Measurements from ENCODE around the gene SKA2. TPM values are rescaled to one million over a fixed set of nuclear protein-coding genes. Genes with fewer than 3 reads are reported as not detected.

SKA2 gene
- total and polyA plus RNA-seq, 4 donors, result 10.5 to 29.6 (median 11.7) TPM

DNA sequence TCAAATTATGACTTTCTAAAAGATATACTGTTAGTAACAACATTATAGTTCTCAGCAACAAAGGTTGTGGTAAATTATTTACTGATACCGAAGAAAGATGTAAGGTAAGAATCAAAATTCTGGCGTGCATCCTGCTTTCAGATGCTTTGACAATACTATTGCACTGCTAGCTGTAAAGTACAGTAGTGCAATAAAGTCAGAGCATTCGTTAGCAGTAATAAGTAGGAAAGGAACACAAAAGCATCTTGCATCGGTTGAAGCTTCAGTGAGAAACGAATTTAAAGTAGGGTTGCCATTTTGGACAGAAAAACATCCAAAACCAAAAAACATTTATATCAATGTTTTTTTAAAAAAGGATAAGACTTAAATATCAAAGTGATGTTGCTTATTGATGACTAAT, 4.0 kb downstream of the SKA2 start:
- Histone ChIP-seq H3K4me3 (ENCODE audit: low read depth in 1 of 3, low read length in 3 of 3) (no peak overlapping the region), H3K9me3 (ENCODE audit: control insufficient read depth in 4 of 4, low read length in 3 of 4) (no peaks in the 10 kb centered on the region), H3K27ac (ENCODE audit: low read depth in 1 of 2, low read length in 2 of 2) (no peak overlapping the region), H3K36me3 (ENCODE audit: control insufficient read depth in 4 of 4, insufficient read depth in 3 of 4, low read depth in 1 of 4, low read length in 3 of 4) (no peaks in the 10 kb centered on the region), H3K27me3 (ENCODE audit: control insufficient read depth in 4 of 4, insufficient read depth in 4 of 4, low read length in 3 of 4) (no peaks in the 10 kb centered on the region), H3K9ac (ENCODE audit: low read depth in 1 of 2, low read length in 2 of 2) (no peak overlapping the region), H3K4me1 (ENCODE audit: control insufficient read depth in 4 of 4, insufficient read depth in 4 of 4, low read length in 3 of 4) (peaks cover 6 to 8% (median 7%) of the 10 kb centered on the region in 4 donors)
- no peak for DNase-seq (ENCODE audit: low spot score)
- 85% methylated on average over 5 of the region's 5 CpGs for WGBS
- no peak for TF ChIP-seq EGR1 (IDR thresholded peaks at IDR 0.05; ENCODE audit: low read depth in 2 of 2)

DNA sequence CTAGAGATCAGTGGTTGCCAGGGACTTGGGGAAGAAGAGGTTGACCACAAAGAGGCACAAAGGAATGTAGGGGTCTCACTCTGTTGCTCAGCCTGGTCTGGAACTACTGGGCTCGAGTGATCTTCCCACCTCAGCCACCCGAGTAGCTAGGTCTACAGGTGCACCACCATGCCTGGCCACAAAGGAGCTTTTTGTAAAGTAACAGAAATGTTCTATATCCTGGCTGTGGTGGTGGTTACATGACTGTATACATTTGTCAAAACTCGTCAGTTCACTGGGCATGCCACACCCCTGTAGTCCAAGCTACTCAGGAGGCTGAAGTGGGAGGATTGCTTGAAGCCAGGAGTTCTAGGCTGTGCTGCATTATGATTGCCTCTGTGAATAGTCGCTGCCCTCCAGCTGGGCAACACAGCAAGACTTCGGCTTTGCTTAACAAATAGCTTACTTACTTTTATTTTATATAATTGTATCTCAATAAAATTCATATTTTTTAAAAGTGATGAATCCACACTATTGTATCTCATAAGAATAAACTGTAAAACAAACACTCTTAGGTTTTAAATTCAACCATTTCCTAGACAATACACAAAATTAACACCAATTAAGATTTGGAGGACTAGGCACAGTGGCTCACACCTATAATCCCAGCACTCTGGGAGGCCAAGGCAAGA, 5.0 kb downstream of the SKA2 start:
- Histone ChIP-seq H3K27me3 (ENCODE audit: control insufficient read depth in 4 of 4, insufficient read depth in 4 of 4, low read length in 3 of 4) (no peaks in the 10 kb centered on the region), H3K4me1 (ENCODE audit: control insufficient read depth in 4 of 4, insufficient read depth in 4 of 4, low read length in 3 of 4) (peaks cover 0 to 6% (median 3%) of the 10 kb centered on the region in 4 donors), H3K9ac (ENCODE audit: low read depth in 1 of 2, low read length in 2 of 2) (no peak overlapping the region), H3K36me3 (ENCODE audit: control insufficient read depth in 4 of 4, insufficient read depth in 3 of 4, low read depth in 1 of 4, low read length in 3 of 4) (no peaks in the 10 kb centered on the region), H3K4me3 (ENCODE audit: low read depth in 1 of 3, low read length in 3 of 3) (no peak overlapping the region), H3K27ac (ENCODE audit: low read depth in 1 of 2, low read length in 2 of 2) (no peak overlapping the region), H3K9me3 (ENCODE audit: control insufficient read depth in 4 of 4, low read length in 3 of 4) (no peaks in the 10 kb centered on the region)
- no peak for TF ChIP-seq JUND (IDR thresholded peaks at IDR 0.05)
- TF ChIP-seq GABPA (IDR thresholded peaks at IDR 0.05 in 1 of 2, conservative IDR thresholded peaks at IDR 0.05 in 1 of 2), result no peak
- TF ChIP-seq RAD21 (IDR thresholded peaks at IDR 0.05), result no peak
- TF ChIP-seq, protein P1, sequence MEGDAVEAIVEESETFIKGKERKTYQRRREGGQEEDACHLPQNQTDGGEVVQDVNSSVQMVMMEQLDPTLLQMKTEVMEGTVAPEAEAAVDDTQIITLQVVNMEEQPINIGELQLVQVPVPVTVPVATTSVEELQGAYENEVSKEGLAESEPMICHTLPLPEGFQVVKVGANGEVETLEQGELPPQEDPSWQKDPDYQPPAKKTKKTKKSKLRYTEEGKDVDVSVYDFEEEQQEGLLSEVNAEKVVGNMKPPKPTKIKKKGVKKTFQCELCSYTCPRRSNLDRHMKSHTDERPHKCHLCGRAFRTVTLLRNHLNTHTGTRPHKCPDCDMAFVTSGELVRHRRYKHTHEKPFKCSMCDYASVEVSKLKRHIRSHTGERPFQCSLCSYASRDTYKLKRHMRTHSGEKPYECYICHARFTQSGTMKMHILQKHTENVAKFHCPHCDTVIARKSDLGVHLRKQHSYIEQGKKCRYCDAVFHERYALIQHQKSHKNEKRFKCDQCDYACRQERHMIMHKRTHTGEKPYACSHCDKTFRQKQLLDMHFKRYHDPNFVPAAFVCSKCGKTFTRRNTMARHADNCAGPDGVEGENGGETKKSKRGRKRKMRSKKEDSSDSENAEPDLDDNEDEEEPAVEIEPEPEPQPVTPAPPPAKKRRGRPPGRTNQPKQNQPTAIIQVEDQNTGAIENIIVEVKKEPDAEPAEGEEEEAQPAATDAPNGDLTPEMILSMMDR (IDR thresholded peaks at IDR 0.05; ENCODE audit: low read depth, low read length, missing input control), result no peak
- TF ChIP-seq SP1 (IDR thresholded peaks at IDR 0.05), result no peak
- no peak for TF ChIP-seq HNF4G (IDR thresholded peaks at IDR 0.05)
- TF ChIP-seq, protein P2, sequence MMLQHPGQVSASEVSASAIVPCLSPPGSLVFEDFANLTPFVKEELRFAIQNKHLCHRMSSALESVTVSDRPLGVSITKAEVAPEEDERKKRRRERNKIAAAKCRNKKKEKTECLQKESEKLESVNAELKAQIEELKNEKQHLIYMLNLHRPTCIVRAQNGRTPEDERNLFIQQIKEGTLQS (IDR thresholded peaks at IDR 0.05), result no peak
- no peak for TF ChIP-seq YY1 (IDR thresholded peaks at IDR 0.05)
- TF ChIP-seq RXRA (IDR thresholded peaks at IDR 0.05), result no peak
- TF ChIP-seq NR2F2 (IDR thresholded peaks at IDR 0.05), result no peak
- TF ChIP-seq EGR1 (IDR thresholded peaks at IDR 0.05; ENCODE audit: low read depth in 2 of 2), result no peak
- TF ChIP-seq, protein P3, sequence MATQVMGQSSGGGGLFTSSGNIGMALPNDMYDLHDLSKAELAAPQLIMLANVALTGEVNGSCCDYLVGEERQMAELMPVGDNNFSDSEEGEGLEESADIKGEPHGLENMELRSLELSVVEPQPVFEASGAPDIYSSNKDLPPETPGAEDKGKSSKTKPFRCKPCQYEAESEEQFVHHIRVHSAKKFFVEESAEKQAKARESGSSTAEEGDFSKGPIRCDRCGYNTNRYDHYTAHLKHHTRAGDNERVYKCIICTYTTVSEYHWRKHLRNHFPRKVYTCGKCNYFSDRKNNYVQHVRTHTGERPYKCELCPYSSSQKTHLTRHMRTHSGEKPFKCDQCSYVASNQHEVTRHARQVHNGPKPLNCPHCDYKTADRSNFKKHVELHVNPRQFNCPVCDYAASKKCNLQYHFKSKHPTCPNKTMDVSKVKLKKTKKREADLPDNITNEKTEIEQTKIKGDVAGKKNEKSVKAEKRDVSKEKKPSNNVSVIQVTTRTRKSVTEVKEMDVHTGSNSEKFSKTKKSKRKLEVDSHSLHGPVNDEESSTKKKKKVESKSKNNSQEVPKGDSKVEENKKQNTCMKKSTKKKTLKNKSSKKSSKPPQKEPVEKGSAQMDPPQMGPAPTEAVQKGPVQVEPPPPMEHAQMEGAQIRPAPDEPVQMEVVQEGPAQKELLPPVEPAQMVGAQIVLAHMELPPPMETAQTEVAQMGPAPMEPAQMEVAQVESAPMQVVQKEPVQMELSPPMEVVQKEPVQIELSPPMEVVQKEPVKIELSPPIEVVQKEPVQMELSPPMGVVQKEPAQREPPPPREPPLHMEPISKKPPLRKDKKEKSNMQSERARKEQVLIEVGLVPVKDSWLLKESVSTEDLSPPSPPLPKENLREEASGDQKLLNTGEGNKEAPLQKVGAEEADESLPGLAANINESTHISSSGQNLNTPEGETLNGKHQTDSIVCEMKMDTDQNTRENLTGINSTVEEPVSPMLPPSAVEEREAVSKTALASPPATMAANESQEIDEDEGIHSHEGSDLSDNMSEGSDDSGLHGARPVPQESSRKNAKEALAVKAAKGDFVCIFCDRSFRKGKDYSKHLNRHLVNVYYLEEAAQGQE (IDR thresholded peaks at IDR 0.05), result no peak
- no peak for TF ChIP-seq FOXA1 (IDR thresholded peaks at IDR 0.05)
- no peak for TF ChIP-seq HNF4A (conservative IDR thresholded peaks at IDR 0.05)
- TF ChIP-seq, protein P4, sequence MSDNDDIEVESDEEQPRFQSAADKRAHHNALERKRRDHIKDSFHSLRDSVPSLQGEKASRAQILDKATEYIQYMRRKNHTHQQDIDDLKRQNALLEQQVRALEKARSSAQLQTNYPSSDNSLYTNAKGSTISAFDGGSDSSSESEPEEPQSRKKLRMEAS (IDR thresholded peaks at IDR 0.05), result no peak
- no peak for TF ChIP-seq TAF1 (conservative IDR thresholded peaks at IDR 0.05)
- TF ChIP-seq FOXA2 (IDR thresholded peaks at IDR 0.05), result no peak
- no peak for DNase-seq (ENCODE audit: low spot score)
- WGBS, result 95% methylated on average over 5 of the region's 5 CpGs

Data from liver (tissue), 9 donors.